Measurements from ENCODE around the gene ELL2. TPM values are rescaled to one million over a fixed set of nuclear protein-coding genes. Genes with fewer than 3 reads are reported as not detected.

The ELL2 gene
- total RNA-seq, 1 experiment from 2014 or later: 27.5 TPM

- no peak overlapping the region for H3K23ac ChIP-seq (ENCODE audit: insufficient read length, low read depth, low read length)
- H2BK5ac ChIP-seq (ENCODE audit: insufficient read length, low read length): no peak overlapping the region
- no peak overlapping the region for H2BK120ac ChIP-seq (ENCODE audit: low read depth, low read length, poor library complexity, severe bottlenecking)
- H3K23me2 ChIP-seq (ENCODE audit: insufficient read length, low read depth, low read length, poor library complexity, severe bottlenecking): no peaks in the 10 kb centered on the region
- H4K91ac ChIP-seq (ENCODE audit: insufficient read length, low read depth, low read length): no peak overlapping the region
- H3K27ac Mint-ChIP-seq: no peak overlapping the region; a peak in 1 of 7 replicates
- no peaks in the 10 kb centered on the region for H3K4me1 ChIP-seq (ENCODE audit: insufficient read depth, low read length)
- no peak overlapping the region for H3K4me3 Mint-ChIP-seq
- no peaks in the 10 kb centered on the region for H3K27me3 ChIP-seq (ENCODE audit: insufficient read depth, low read length)
- H3K56ac ChIP-seq (ENCODE audit: insufficient read length, low read depth, low read length): no peak overlapping the region
- no peak overlapping the region for H2AFZ ChIP-seq (ENCODE audit: low read length)
- no peak for DNase-seq
- no peaks in the 10 kb centered on the region for H4K20me1 ChIP-seq (ENCODE audit: control insufficient read depth, insufficient read depth, insufficient read length)
- no peak overlapping the region for H3K4me2 ChIP-seq (ENCODE audit: insufficient read depth, insufficient read length, low read length)
- no peak overlapping the region for H2BK12ac ChIP-seq (ENCODE audit: insufficient read length, low read depth, low read length)
- no peaks in the 10 kb centered on the region for H3K79me1 ChIP-seq (ENCODE audit: insufficient read depth, low read depth, low read length, poor library complexity, severe bottlenecking)
- H3K18ac ChIP-seq (ENCODE audit: insufficient read length, low read depth, low read length): no peak overlapping the region
- peaks cover 1 to 3% of the 10 kb centered on the region in 2 experiments; a peak in 3 of 5 replicates for H3K9me3 Mint-ChIP-seq
- H4K8ac ChIP-seq (replicated peaks; ENCODE audit: insufficient read length, low read depth, low read length): no peak overlapping the region
- H2BK20ac ChIP-seq (ENCODE audit: low read depth, low read length, poor library complexity, severe bottlenecking): no peak overlapping the region
- H3K4me1 Mint-ChIP-seq: no peaks in the 10 kb centered on the region
- H2AK5ac ChIP-seq (ENCODE audit: insufficient read length, low read length): no peak overlapping the region
- H3K36me3 Mint-ChIP-seq (ENCODE audit: insufficient read depth in 1 of 3, low read depth in 3 of 3): peaks cover 0 to 3% (median 0%) of the 10 kb centered on the region in 3 experiments; a peak in 2 of 7 replicates
- H3K9me3 ChIP-seq (ENCODE audit: control insufficient read depth, low read depth, low read length): no peaks in the 10 kb centered on the region
- H4K5ac ChIP-seq (ENCODE audit: insufficient read length, low read depth, low read length): no peak overlapping the region
- H3K79me2 ChIP-seq (ENCODE audit: insufficient read depth, low read length): no peaks in the 10 kb centered on the region
- TF ChIP-seq CTCF (conservative IDR thresholded peaks at IDR 0.05): no peak
- WGBS (ENCODE audit: extremely low coverage, insufficient read length, low lambda C conversion rate): no CpG with 5 or more reads among the region's 3 CpGs
- no peak overlapping the region for H3K27ac ChIP-seq (ENCODE audit: insufficient read length, low read depth, low read length)
- H2BK15ac ChIP-seq (ENCODE audit: low read depth, low read length): no peak overlapping the region
- no peaks in the 10 kb centered on the region for H3K27me3 Mint-ChIP-seq (ENCODE audit: low read depth)
- H3T11ph ChIP-seq (ENCODE audit: low read length): no peak overlapping the region
- no peak overlapping the region for H3K4ac ChIP-seq (ENCODE audit: low read depth, low read length)
- no peak overlapping the region for H3K14ac ChIP-seq (ENCODE audit: insufficient read depth, low read length)
- no peak overlapping the region for H3K9ac ChIP-seq (ENCODE audit: extremely low read depth, insufficient read length, low read length)
Measured at GRCh38 chr5:96006291-96006690, 44.6 kb upstream of the ELL2 start.
